22Rv1 (cell line): ENCODE data around the gene PRDM16.

ENCODE experiments used
- H3K27ac ChIP-seq: fragments of 450-650 bp; 2 replicates; pipeline ENCODE4 v1.5.1; 2017
- ZFX ChIP-seq: fragments of 450-650 bp; IDR thresholded peaks from 2 replicates; pipeline ENCODE4 v1.6.1; 2017; ENCODE audit warnings: antibody characterized with exemption, borderline replicate concordance
- TF ChIP-seq, protein P1 (sequence below): fragments of 450-650 bp; IDR thresholded peaks from 2 replicates; pipeline ENCODE4 v1.5.1; 2017; ENCODE audit warnings: mild to moderate bottlenecking

The PRDM16 gene

DNA sequence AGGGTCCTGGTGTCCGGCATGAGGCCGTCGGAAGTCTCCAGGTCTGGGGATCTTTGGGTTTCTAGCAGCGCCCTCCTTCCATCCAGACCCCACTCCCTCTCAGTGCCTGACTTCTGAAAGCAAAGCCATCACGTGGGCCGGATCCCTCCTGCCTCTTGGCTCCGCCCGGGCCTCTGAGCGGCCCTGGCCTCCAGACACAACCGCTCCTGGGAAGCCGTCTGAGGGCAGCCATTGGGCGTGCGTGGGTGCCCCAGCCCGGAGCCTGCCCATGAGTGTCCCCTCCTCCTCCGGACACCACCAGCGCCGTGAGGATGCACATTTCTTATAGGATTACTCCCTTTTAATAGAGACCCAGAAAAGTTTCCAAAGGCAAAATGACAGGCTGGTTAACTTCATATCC lies 248.5 kb downstream of the PRDM16 start:
- TF ChIP-seq, protein P1, sequence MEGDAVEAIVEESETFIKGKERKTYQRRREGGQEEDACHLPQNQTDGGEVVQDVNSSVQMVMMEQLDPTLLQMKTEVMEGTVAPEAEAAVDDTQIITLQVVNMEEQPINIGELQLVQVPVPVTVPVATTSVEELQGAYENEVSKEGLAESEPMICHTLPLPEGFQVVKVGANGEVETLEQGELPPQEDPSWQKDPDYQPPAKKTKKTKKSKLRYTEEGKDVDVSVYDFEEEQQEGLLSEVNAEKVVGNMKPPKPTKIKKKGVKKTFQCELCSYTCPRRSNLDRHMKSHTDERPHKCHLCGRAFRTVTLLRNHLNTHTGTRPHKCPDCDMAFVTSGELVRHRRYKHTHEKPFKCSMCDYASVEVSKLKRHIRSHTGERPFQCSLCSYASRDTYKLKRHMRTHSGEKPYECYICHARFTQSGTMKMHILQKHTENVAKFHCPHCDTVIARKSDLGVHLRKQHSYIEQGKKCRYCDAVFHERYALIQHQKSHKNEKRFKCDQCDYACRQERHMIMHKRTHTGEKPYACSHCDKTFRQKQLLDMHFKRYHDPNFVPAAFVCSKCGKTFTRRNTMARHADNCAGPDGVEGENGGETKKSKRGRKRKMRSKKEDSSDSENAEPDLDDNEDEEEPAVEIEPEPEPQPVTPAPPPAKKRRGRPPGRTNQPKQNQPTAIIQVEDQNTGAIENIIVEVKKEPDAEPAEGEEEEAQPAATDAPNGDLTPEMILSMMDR, result no peak
- TF ChIP-seq ZFX, result no peak
- H3K27ac ChIP-seq, result no peak overlapping the region

DNA sequence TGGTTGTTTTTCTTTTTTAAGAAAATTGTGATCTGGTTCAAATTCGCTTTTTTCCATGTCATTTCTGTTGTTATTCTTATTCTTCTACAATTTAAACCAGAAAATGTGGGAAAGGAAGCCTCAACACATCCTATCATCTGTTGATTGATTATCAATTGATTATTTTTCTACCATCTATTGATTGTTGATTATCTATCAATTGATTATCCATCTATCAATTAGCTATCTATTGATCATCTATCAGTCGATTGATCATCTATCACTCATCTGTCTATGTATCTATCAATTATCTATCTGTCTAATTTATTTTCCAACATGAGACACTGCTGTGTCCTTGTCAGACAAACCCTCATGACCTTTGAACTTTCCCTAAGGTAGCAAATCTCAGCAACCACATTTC lies 249.3 kb downstream of the PRDM16 start:
- TF ChIP-seq, protein P1, result no peak
- TF ChIP-seq ZFX, result no peak
- no peak overlapping the region for H3K27ac ChIP-seq

DNA sequence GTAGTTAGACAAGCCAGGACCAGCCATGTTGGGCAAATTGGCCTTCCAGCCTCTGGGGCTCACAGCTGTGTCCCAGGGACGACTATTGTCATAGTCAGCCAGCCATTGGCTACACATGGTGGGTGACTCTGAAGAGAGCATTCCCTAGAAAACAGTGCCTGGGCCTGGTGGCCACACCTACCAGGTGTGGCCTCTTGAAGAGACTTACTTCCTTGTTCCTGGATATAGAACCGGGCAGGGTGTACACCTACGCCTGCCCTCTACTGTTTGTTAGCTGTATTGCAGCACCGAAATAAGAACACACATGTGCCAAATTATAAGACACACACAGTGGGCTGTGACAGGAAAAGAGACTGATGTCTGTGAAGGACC lies 250.9 kb downstream of the PRDM16 start:
- no peak overlapping the region for H3K27ac ChIP-seq
- TF ChIP-seq, protein P1, result peak; percentile 86
- no peak for TF ChIP-seq ZFX

DNA sequence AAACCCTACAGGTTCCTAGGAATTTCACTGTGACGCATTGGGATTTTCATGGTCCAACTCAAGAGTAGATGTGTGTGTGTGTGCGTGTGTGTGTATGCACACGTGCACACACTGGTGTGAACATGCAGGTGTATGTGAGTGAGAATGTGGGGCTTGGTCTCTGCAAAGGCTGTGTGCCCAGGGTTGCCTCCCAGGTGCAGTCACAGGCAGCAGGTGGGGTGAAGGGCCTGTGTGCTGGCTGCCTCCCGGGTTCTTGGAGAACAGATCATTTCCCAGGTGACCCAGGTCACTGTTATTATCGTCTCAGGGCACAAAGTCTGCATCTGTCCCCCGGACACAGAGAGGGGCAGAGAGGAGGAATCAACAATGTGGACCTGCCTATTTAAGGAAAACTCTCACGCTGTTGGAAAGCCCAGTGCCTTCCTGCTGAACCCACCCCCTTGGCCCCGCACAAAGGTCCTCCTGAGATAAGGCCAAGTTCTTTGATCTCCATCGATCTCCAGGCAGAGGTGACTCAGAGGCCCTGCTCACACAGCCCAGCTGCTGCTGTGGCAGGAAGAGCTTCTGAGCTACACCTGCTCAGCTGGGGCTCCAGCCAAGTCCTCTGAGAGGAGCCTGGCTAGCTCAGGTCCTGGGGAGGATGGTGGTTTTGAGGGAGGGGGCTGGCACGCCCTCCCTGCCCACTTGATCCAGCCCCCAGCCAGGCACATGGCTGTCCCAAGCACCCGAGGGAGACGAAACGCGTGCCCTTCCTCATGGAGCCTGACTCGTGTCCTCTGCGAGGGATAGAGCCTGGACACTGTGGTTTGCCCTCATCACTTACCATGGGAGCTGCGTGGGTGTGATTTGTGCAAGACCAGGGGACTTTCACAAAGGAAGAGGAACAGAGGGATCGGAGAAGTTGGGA lies 251.5 kb downstream of the PRDM16 start:
- TF ChIP-seq, protein P1, result peak; percentile 57
- no peak for TF ChIP-seq ZFX
- H3K27ac ChIP-seq, result no peak overlapping the region

DNA sequence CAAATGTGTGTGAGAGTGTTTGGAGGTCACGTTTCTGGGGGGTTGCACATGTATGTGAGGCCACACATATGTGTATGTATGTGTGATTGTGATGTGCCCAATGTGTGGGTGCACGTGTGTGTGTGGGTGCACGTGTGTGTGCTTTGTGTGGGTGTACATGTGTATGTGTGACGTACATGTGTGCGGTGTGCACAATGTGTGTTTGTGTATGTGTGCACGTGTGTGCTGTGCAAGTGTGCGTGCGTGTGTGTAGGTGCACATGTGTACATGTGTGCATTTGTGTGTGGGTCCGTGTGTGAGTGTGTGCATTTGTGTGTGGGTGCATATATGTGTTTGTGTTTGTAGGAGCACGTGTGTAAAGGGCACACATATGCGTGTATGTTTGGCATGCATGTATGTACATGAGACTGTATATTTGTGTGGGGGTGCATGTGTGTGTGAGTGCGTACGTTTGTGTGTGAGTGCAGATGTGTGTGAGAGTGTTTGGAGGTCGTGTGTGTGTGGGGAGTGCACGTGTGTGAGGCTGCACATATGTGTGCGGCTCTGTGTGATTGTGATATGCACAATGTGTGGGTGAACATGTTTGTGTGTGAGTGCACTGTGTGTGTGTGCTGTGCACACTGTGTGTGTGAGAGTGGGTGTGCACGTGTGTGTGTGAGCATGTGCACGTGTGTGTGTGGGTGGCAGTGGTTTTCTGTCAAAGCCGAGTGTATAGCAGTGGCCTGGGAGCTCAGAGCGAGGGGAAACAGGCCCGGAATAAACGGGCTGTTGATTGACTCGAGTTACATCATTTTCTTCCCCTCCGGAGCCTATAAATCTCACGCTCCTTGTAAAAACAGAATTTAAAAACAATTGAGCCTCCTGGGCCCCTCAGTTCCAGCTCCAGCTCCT lies 252.8 kb downstream of the PRDM16 start:
- TF ChIP-seq ZFX, result no peak
- TF ChIP-seq, protein P1, result no peak
- H3K27ac ChIP-seq, result no peak overlapping the region

DNA sequence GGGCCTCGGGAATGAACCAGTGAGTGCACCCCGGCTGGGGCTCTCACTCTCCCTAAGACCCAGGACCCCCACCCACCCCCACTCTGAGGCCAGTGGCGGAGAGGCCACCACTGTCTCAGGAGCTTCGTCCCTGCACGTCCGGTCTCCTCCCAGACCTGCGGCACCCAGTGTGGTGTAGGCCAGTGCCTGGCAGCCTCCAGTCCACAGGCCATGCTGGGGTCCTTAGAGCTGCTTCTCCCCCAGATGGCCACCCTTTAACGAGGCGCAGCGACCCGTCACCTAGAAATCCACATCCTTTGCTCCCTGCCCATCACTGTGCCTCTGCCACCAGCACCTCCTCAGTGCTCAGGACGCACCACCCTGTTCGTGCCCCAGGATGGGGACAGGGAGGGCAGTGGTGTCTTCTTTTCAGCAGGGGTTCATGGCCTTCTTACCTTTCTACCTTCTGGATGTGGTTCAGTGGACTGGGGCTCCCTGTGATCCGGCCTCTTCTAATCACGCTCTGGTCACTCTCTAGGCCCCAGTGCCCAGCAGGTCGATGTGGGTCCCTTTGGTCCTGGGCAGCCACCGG lies 253.5 kb downstream of the PRDM16 start:
- H3K27ac ChIP-seq, result no peak overlapping the region
- TF ChIP-seq, protein P1, result no peak
- no peak for TF ChIP-seq ZFX
